ENCODE results near the gene FAM185A. TPM values are rescaled to one million over a fixed set of nuclear protein-coding genes. Genes with fewer than 3 reads are reported as not detected.
"Not testable (repeated sequence)": the region's sequence is repeated elsewhere in the genome, so short reads cannot be mapped to it uniquely, and the experiment has no call there.

Gene FAM185A
- 1 to 10 TPM; 5.8 to 8.9 (median 5.9) TPM for total RNA-seq
- total RNA-seq (2013) = 12.8 TPM

DNA sequence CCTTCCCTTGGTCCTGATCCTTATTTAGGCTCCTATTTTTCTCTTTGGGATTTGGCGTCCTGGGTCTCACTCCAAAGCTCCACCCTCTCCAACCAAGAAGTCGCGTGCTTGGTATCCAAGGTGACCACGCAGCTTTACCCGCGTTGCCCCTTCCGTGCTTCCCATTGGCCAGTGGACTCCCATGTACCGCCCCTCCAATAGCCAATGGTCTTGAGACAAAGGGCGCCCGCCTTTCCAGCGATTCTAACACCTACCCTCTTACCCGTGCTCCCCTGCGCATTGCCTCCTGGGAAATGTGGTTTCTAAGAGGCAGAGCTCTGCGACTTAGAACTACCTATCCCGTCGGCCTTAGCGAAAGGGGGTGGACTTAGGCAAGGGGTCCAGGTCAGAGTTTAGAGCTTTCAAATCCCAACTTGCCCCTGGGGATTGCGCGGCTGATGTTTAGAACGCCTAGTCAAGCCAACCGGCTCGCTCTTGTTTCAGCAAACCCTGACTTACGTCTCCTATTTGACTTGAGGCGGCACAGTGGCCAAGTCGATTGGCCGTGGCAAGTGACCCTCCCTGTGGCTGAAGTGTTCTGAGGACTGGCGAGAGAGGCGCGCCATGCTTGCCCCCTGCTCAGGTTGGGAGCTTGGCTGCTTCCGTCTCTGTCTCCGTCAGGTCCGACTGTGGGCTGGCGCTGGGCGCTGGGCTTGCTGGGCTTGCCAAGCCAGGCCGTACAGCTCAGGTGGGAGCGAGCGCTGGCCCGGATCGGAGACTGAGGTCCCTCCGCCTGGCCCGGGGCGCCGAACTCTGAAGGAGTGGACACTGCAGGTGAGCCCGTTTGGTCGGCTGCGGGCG, at the start of gene FAM185A:
TSS of gene FAM185A (plus strand) at position 395 of the 840 bp plus-strand sequence. CDS start at position 604, 209 bp downstream.
- peak within 1 kb of the TSS; percentile 16 for H3K27ac ChIP-seq (ENCODE audit: low read length)
- DNase-seq (peak; percentile 83 to 97), ATAC-seq (peak; percentile 97 to 100 (median 97))
- H3K27me3 ChIP-seq (ENCODE audit: control insufficient read depth, insufficient read depth, low read length); H3K4me1 Mint-ChIP-seq; H3K27me3 Mint-ChIP-seq (ENCODE audit: low read depth in 2 of 2); H3K36me3 ChIP-seq (ENCODE audit: control insufficient read depth, insufficient read depth, low read length); H3K9me3 ChIP-seq (ENCODE audit: control insufficient read depth, insufficient read depth, low read length); H3K9me3 Mint-ChIP-seq; H3K36me3 Mint-ChIP-seq; H3K4me1 ChIP-seq (ENCODE audit: control insufficient read depth, insufficient read depth, low read length): not testable (repeated sequence)
- peak within 1 kb of the TSS; percentile 85 to 91 for H3K27ac Mint-ChIP-seq
- peak within 1 kb of the TSS; percentile 54 for H3K4me3 ChIP-seq (ENCODE audit: low read length)
- 0% methylated on average over 36 of the region's 47 CpGs for WGBS (ENCODE audit: insufficient coverage)
- intact Hi-C loops (cut with micrococcal nuclease) = loop anchor here (2.0 kb wide), 1 partner anchor 326 kb away; the partner anchor contains the start of genes ARMC10 and FBXL13
- H3K4me3 Mint-ChIP-seq = peak within 1 kb of the TSS; percentile 82

- H3K9me3 ChIP-seq (ENCODE audit: control insufficient read depth, insufficient read depth, low read length); H3K4me1 ChIP-seq (ENCODE audit: control insufficient read depth, insufficient read depth, low read length); intact Hi-C loops (cut with micrococcal nuclease); H3K27me3 ChIP-seq (ENCODE audit: control insufficient read depth, insufficient read depth, low read length); H3K9me3 Mint-ChIP-seq; H3K4me3 Mint-ChIP-seq; H3K27ac ChIP-seq (ENCODE audit: low read length); H3K4me3 ChIP-seq (ENCODE audit: low read length); H3K4me1 Mint-ChIP-seq; H3K36me3 ChIP-seq (ENCODE audit: control insufficient read depth, insufficient read depth, low read length); H3K36me3 Mint-ChIP-seq; H3K27ac Mint-ChIP-seq: not testable (repeated sequence)
- DNase-seq = peak in 1 of 2 donors; percentile 28
- WGBS (ENCODE audit: insufficient coverage) = 34% methylated on average over 4 of the region's 5 CpGs
- peak in 2 of 3 donors; percentile 53 to 73 for ATAC-seq
- H3K27me3 Mint-ChIP-seq (ENCODE audit: low read depth in 2 of 2) = peaks cover 0 to 16% of the 10 kb centered on the region in 2 donors
These were observed 35.6 kb upstream of the FAM185A start for GRCh38 chr7:102713011-102713690.

DNA sequence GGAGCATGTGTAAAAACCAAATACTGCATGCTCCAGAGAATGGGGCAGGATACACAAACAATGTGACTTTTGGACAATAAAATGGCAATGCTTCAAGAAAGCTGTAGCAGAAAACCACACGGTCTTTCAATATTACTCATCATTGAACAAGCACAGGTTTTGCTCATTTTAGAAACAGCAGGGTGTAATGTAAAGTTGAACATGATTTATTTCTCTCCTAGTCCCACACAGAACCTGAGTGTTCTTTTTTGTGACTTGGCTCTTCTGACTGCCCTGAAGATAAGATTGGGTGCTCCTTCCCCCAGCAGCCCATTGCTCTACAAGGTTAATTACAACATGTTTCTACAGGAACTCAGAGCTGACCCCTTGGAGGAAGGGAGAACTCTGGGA, 35.1 kb upstream of the FAM185A start:
- H3K36me3 ChIP-seq (ENCODE audit: control insufficient read depth, insufficient read depth, low read length); H3K4me1 ChIP-seq (ENCODE audit: control insufficient read depth, insufficient read depth, low read length); H3K27ac Mint-ChIP-seq; H3K9me3 ChIP-seq (ENCODE audit: control insufficient read depth, insufficient read depth, low read length); H3K4me1 Mint-ChIP-seq; DNase-seq; H3K27me3 ChIP-seq (ENCODE audit: control insufficient read depth, insufficient read depth, low read length); H3K9me3 Mint-ChIP-seq; H3K4me3 ChIP-seq (ENCODE audit: low read length); H3K36me3 Mint-ChIP-seq; H3K27ac ChIP-seq (ENCODE audit: low read length); intact Hi-C loops (cut with micrococcal nuclease); H3K4me3 Mint-ChIP-seq; ATAC-seq: not testable (repeated sequence)
- WGBS (ENCODE audit: insufficient coverage) = no CpG with 5 or more reads among the region's 1 CpG
- H3K27me3 Mint-ChIP-seq (ENCODE audit: low read depth in 2 of 2) = peaks cover 0 to 16% of the 10 kb centered on the region in 2 donors

DNA sequence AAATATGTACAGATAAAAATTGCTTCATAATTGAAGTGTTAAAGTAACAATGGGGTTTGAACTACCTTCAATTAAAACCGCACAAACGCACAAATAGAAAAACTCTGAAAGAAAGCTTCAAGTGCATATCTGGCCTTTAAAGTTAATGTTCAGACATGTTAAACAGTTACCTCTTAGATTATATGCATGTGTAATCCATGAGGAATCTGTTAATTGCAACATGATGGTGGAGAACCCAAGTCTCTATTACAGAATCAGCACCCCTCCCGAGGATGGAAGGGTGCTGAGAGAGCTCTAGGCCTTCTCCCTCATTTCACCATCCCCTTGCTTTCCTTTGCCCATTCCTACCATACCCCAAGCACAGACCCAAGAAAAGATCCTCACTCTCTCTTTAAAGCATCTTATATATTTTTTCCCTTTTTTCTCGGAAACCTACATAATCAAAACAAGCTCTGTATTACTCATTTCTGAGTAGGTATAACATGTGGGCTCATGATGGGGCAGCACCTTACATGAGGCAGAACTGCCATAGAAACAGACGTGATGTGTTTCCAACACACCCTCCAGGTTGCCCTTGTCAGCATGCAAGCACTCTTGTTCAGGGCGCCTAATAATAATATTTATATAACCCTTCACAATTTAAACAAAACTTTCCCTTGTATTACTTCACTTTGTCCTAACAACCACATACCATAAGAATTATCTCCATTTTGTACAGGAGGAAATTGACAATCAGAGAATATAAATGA, 33.9 kb upstream of the FAM185A start:
- H3K27ac Mint-ChIP-seq = not testable (repeated sequence)

GRCh38 chr7:102715718-102716117, 33.1 kb upstream of the FAM185A start:
- H3K9me3 Mint-ChIP-seq; H3K4me1 Mint-ChIP-seq; H3K36me3 ChIP-seq (ENCODE audit: control insufficient read depth, insufficient read depth, low read length); H3K36me3 Mint-ChIP-seq; H3K4me1 ChIP-seq (ENCODE audit: control insufficient read depth, insufficient read depth, low read length); H3K4me3 Mint-ChIP-seq; H3K27ac Mint-ChIP-seq; intact Hi-C loops (cut with micrococcal nuclease); H3K27me3 ChIP-seq (ENCODE audit: control insufficient read depth, insufficient read depth, low read length); H3K27ac ChIP-seq (ENCODE audit: low read length); H3K9me3 ChIP-seq (ENCODE audit: control insufficient read depth, insufficient read depth, low read length); H3K4me3 ChIP-seq (ENCODE audit: low read length): not testable (repeated sequence)
- WGBS (ENCODE audit: insufficient coverage) = 77% methylated on average over 3 of the region's 3 CpGs
- DNase-seq (peak in 1 of 2 donors; percentile 8), ATAC-seq (peak; percentile 38 to 52 (median 41))
- peaks cover 4 to 16% of the 10 kb centered on the region in 2 donors for H3K27me3 Mint-ChIP-seq (ENCODE audit: low read depth in 2 of 2)

More for the DNA sequence above, 33.9 kb upstream of the FAM185A start:
- H3K27me3 Mint-ChIP-seq (ENCODE audit: low read depth in 2 of 2) = peaks cover 4 to 16% of the 10 kb centered on the region in 2 donors
- H3K4me3 Mint-ChIP-seq; H3K4me3 ChIP-seq (ENCODE audit: low read length); H3K27ac ChIP-seq (ENCODE audit: low read length); ATAC-seq; H3K36me3 Mint-ChIP-seq; H3K9me3 ChIP-seq (ENCODE audit: control insufficient read depth, insufficient read depth, low read length); H3K9me3 Mint-ChIP-seq; H3K27me3 ChIP-seq (ENCODE audit: control insufficient read depth, insufficient read depth, low read length); H3K4me1 Mint-ChIP-seq; H3K4me1 ChIP-seq (ENCODE audit: control insufficient read depth, insufficient read depth, low read length); DNase-seq; H3K36me3 ChIP-seq (ENCODE audit: control insufficient read depth, insufficient read depth, low read length); intact Hi-C loops (cut with micrococcal nuclease): not testable (repeated sequence)
- no CpG with 5 or more reads among the region's 6 CpGs for WGBS (ENCODE audit: insufficient coverage)

- H3K27ac ChIP-seq (ENCODE audit: low read length); intact Hi-C loops (cut with micrococcal nuclease); H3K27me3 ChIP-seq (ENCODE audit: control insufficient read depth, insufficient read depth, low read length); H3K9me3 ChIP-seq (ENCODE audit: control insufficient read depth, insufficient read depth, low read length); H3K36me3 Mint-ChIP-seq; H3K4me1 ChIP-seq (ENCODE audit: control insufficient read depth, insufficient read depth, low read length); H3K9me3 Mint-ChIP-seq; DNase-seq; H3K4me3 ChIP-seq (ENCODE audit: low read length); H3K4me1 Mint-ChIP-seq; ATAC-seq; H3K4me3 Mint-ChIP-seq; H3K36me3 ChIP-seq (ENCODE audit: control insufficient read depth, insufficient read depth, low read length); H3K27ac Mint-ChIP-seq: not testable (repeated sequence)
- peaks cover 4 to 11% of the 10 kb centered on the region in 2 donors for H3K27me3 Mint-ChIP-seq (ENCODE audit: low read depth in 2 of 2)
These were observed 30.3 kb upstream of the FAM185A start for GRCh38 chr7:102718491-102718890.

GRCh38 chr7:102726170-102726569, 22.6 kb upstream of the FAM185A start:
- H3K9me3 ChIP-seq (ENCODE audit: control insufficient read depth, insufficient read depth, low read length); H3K4me3 Mint-ChIP-seq; H3K9me3 Mint-ChIP-seq; H3K4me3 ChIP-seq (ENCODE audit: low read length); ATAC-seq; intact Hi-C loops (cut with micrococcal nuclease); H3K27ac Mint-ChIP-seq; H3K36me3 ChIP-seq (ENCODE audit: control insufficient read depth, insufficient read depth, low read length); DNase-seq; H3K27ac ChIP-seq (ENCODE audit: low read length); H3K36me3 Mint-ChIP-seq; H3K27me3 ChIP-seq (ENCODE audit: control insufficient read depth, insufficient read depth, low read length); H3K4me1 ChIP-seq (ENCODE audit: control insufficient read depth, insufficient read depth, low read length); H3K4me1 Mint-ChIP-seq: not testable (repeated sequence)
- H3K27me3 Mint-ChIP-seq (ENCODE audit: low read depth in 2 of 2) = peaks cover 16 to 28% of the 10 kb centered on the region in 2 donors
- WGBS (ENCODE audit: insufficient coverage) = 94% methylated on average over 4 of the region's 5 CpGs
